Measurements from ENCODE around the gene TMEM114.

DNA sequence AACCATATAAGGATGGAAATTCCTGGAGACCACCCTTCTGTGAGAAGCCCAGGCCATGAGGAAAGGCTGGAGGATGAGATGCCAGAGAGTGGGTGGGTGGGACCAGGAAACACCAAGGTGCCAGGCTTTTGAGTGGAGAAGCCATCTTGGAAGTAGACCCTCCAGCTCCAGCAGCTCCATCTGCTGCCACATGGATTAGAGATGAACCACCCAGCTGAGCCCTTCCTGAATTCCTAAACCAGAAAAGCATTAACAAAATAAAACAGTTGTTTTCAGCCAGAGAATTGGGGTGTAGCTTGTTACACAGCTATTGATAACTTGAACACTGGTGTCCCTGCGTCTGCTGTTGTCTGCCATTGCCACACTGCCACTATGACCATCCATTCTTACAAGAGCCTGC is 6.3 kb upstream of the TMEM114 start:
- TF ChIP-seq CTCF (IDR thresholded peaks at IDR 0.05): no peak
- no peak for TF ChIP-seq POLR2A (IDR thresholded peaks at IDR 0.05)

All from thyroid gland (tissue), 4 donors.